Measurements from ENCODE around the gene ARMC9. TPM values are rescaled to one million over a fixed set of nuclear protein-coding genes. Genes with fewer than 3 reads are reported as not detected.
"Not testable (repeated sequence)": the region's sequence is repeated elsewhere in the genome, so short reads cannot be mapped to it uniquely, and the experiment has no call there.

ARMC9 gene
- total and polyA plus RNA-seq, 2 experiments from 2014 or later = 15.1 to 17.3 TPM

DNA sequence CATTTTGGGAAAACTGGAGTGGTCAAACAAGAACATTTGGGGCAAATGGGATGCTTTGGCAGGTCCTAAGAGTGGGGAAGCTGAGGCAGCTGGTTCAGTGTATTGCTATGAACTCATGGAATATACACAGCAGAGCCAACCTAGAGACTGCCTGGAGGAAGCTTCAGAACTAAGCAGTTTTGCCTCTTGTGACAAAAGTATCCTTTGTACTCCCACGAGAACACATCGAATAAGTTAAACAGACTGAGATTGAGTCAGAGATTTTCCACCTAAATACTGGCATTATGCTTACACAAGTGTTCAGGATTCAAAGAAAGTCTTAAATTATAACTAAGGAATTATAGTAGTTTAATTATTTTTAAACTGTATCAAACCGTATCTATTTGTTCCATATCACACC is 5.2 kb upstream of the ARMC9 start:
- no peaks in the 10 kb centered on the region for H3K9me2 ChIP-seq (ENCODE audit: insufficient read depth)
- no peaks in the 10 kb centered on the region for H3K9me3 ChIP-seq (ENCODE audit: low read depth)
- no peak overlapping the region for H3K27ac ChIP-seq
- H3K36me3 ChIP-seq (ENCODE audit: low read depth) = no peaks in the 10 kb centered on the region
- H3K9ac ChIP-seq = no peak overlapping the region
- peaks cover 6% of the 10 kb centered on the region; the same call in 1 of the 2 replicates for H3K4me1 ChIP-seq (ENCODE audit: insufficient read depth)
- no peak for DNase-seq
- no peak overlapping the region for H3K4me2 ChIP-seq (ENCODE audit: unreplicated experiment)
- no peaks in the 10 kb centered on the region for H3K79me2 ChIP-seq (ENCODE audit: insufficient read depth)
- 0 out of 2 replicates have a peak, but pooled peaks cover under 1% of the 10 kb centered on the region for H3F3A ChIP-seq (ENCODE audit: insufficient read depth)
- TF ChIP-seq EZH2phosphoT487 (IDR thresholded peaks at IDR 0.05; ENCODE audit: insufficient read depth, low read depth) (no peak), EZH2 (IDR thresholded peaks at IDR 0.05; ENCODE audit: insufficient read depth, poor library complexity, severe bottlenecking) (no peak)
- no peak overlapping the region for H3K4me3 ChIP-seq
- H4K20me1 ChIP-seq (ENCODE audit: insufficient read depth) = no peaks in the 10 kb centered on the region
- H3K27me3 ChIP-seq (replicated peaks; ENCODE audit: insufficient read depth) = no peaks in the 10 kb centered on the region
- H2AFZ ChIP-seq = peak overlapping the region; percentile 77; the same call in 1 of the 2 replicates
- in situ Hi-C loops (cut with MboI) = loop anchor here (10.0 kb wide), 1 partner anchor 88 kb away; no protein-coding TSS in a partner anchor
- WGBS, 2 experiments (ENCODE audit: low coverage in 1 of 2, low lambda C conversion rate in 2 of 2, missing lambda C conversion rate in 2 of 2) = 95 to 98% methylated on average over 3 of the region's 3 CpGs

DNA sequence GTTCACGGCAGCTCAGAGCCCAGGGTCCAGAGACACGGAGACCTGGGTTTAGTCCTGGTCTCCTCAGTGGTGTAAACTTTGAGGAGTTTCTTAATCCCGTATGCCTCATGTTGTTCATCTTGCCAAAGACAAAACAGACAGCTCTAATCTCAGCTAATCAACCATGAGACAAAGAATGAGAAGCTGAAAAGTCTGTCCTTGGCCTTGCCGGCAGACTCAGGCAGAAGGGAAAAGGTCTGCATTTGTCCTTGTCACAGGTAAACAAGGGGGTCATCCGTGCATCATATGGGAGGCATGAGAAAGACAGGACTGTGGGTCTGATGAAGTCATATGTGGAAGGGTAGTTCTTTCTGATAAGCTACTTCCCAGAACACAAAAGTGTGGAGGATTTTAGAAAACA is 1.8 kb upstream of the ARMC9 start:
- no peaks in the 10 kb centered on the region for H4K20me1 ChIP-seq (ENCODE audit: insufficient read depth)
- H2AFZ ChIP-seq = no peak overlapping the region
- no peak for TF ChIP-seq EZH2phosphoT487 (IDR thresholded peaks at IDR 0.05; ENCODE audit: insufficient read depth, low read depth)
- no peak for TF ChIP-seq EZH2 (IDR thresholded peaks at IDR 0.05; ENCODE audit: insufficient read depth, poor library complexity, severe bottlenecking)
- H3K9me2 ChIP-seq (ENCODE audit: insufficient read depth) = no peaks in the 10 kb centered on the region
- 71 to 72% methylated on average over 5 of the region's 5 CpGs for WGBS, 2 experiments (ENCODE audit: low coverage in 1 of 2, low lambda C conversion rate in 2 of 2, missing lambda C conversion rate in 2 of 2)
- H3K4me3 ChIP-seq = no peak overlapping the region
- H3K9me3 ChIP-seq (ENCODE audit: low read depth) = no peaks in the 10 kb centered on the region
- H3K4me1 ChIP-seq (ENCODE audit: insufficient read depth) = peaks cover 31% of the 10 kb centered on the region
- peaks cover 21% of the 10 kb centered on the region for H3K79me2 ChIP-seq (ENCODE audit: insufficient read depth)
- DNase-seq = no peak
- no peak overlapping the region for H3K27ac ChIP-seq
- no peak overlapping the region for H3K9ac ChIP-seq
- H3F3A ChIP-seq (ENCODE audit: insufficient read depth) = peaks cover 6% of the 10 kb centered on the region
- no peaks in the 10 kb centered on the region for H3K27me3 ChIP-seq (replicated peaks; ENCODE audit: insufficient read depth)
- H3K36me3 ChIP-seq (ENCODE audit: low read depth) = no peaks in the 10 kb centered on the region
- in situ Hi-C loops (cut with MboI) = loop anchor here (10.0 kb wide), 1 partner anchor 92 kb away; no protein-coding TSS in a partner anchor
- H3K4me2 ChIP-seq (ENCODE audit: unreplicated experiment) = no peak overlapping the region

DNA sequence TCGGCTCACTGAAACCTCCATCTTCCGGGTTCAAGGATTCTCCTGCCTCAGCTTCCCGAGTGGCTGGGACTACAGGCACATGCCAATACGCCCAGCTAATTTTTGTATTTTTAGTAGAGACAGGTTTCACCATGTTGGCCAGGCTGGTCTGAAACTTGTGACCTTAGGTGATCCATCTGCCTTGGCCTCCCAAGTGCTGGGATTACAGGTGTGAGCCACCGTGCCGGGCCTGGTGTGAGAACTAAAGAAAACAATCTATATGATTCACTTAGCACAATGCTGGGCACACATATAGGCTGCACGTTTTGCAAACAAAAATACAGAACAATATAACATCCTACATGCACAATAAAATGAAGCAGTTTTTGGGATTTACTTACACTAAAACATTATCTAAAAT is 1.2 kb upstream of the ARMC9 start:
- not testable (repeated sequence) for H3K27ac ChIP-seq; H3K4me2 ChIP-seq (ENCODE audit: unreplicated experiment); H3K4me3 ChIP-seq; H3K36me3 ChIP-seq (ENCODE audit: low read depth); H3F3A ChIP-seq (ENCODE audit: insufficient read depth); H3K27me3 ChIP-seq (replicated peaks; ENCODE audit: insufficient read depth); DNase-seq; H3K9me3 ChIP-seq (ENCODE audit: low read depth); H3K9me2 ChIP-seq (ENCODE audit: insufficient read depth); H4K20me1 ChIP-seq (ENCODE audit: insufficient read depth); H3K9ac ChIP-seq
- peaks cover 27% of the 10 kb centered on the region for H3K79me2 ChIP-seq (ENCODE audit: insufficient read depth)
- H3K4me1 ChIP-seq (ENCODE audit: insufficient read depth) = peaks cover 27% of the 10 kb centered on the region
- in situ Hi-C loops (cut with MboI) = loop anchor here (10.0 kb wide), 1 partner anchor 92 kb away; no protein-coding TSS in a partner anchor
- peak overlapping the region; percentile 96; the same call in 1 of the 2 replicates for H2AFZ ChIP-seq
- 84 to 90% methylated on average over 7 of the region's 7 CpGs for WGBS, 2 experiments (ENCODE audit: low coverage in 1 of 2, low lambda C conversion rate in 2 of 2, missing lambda C conversion rate in 2 of 2)

GRCh38 chr2:231197706-231198290 is 633 bp upstream of the ARMC9 start:
- DNase-seq = peak; percentile 47
- Histone ChIP-seq H3K9ac (peak overlapping the region; percentile 81), H3K27me3 (replicated peaks; ENCODE audit: insufficient read depth) (no peaks in the 10 kb centered on the region), H3F3A (ENCODE audit: insufficient read depth) (peaks cover 6% of the 10 kb centered on the region), H3K36me3 (ENCODE audit: low read depth) (no peaks in the 10 kb centered on the region), H3K79me2 (ENCODE audit: insufficient read depth) (peaks cover 33% of the 10 kb centered on the region), H3K4me2 (ENCODE audit: unreplicated experiment) (peak overlapping the region; percentile 95), H2AFZ (peak overlapping the region; percentile 96), H4K20me1 (ENCODE audit: insufficient read depth) (no peaks in the 10 kb centered on the region), H3K4me1 (ENCODE audit: insufficient read depth) (peaks cover 25% of the 10 kb centered on the region), H3K9me3 (ENCODE audit: low read depth) (no peaks in the 10 kb centered on the region), H3K4me3 (peak overlapping the region; percentile 90), H3K27ac (0 out of 2 replicates have a peak overlapping the region, but pooled peaks have one; percentile 75), H3K9me2 (ENCODE audit: insufficient read depth) (no peaks in the 10 kb centered on the region)
- in situ Hi-C loops (cut with MboI) = loop anchor here (10.0 kb wide), 1 partner anchor 93 kb away; no protein-coding TSS in a partner anchor
- 12 to 16% methylated on average over 11 of the region's 11 CpGs for WGBS, 2 experiments (ENCODE audit: low coverage in 1 of 2, low lambda C conversion rate in 2 of 2, missing lambda C conversion rate in 2 of 2)
- TF ChIP-seq EZH2phosphoT487 (IDR thresholded peaks at IDR 0.05; ENCODE audit: insufficient read depth, low read depth) (no peak), EZH2 (IDR thresholded peaks at IDR 0.05; ENCODE audit: insufficient read depth, poor library complexity, severe bottlenecking) (no peak)
